ENCODE results near the gene PPP1R12A.

DNA sequence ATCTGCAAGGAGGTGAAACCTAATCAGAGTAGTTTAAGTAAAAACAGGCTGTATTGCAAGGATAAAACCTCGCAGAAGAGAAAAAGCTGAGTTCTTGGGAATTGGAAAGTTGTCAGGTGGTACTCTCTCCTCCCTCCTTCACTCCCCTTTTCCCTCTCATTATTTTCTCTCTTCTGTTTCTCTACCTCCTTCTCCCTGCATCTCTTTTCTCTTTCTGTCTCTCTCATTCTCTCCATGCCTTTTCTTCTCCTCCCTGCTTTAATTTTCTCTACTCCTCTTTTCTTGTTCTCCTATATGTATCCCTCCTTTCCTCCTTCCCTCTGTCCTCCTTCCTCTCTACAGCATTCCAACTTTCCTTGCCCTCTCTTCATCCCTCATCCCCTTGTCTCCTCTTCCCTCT lies 14.2 kb upstream of the PPP1R12A start:
- TF ChIP-seq, protein P1, sequence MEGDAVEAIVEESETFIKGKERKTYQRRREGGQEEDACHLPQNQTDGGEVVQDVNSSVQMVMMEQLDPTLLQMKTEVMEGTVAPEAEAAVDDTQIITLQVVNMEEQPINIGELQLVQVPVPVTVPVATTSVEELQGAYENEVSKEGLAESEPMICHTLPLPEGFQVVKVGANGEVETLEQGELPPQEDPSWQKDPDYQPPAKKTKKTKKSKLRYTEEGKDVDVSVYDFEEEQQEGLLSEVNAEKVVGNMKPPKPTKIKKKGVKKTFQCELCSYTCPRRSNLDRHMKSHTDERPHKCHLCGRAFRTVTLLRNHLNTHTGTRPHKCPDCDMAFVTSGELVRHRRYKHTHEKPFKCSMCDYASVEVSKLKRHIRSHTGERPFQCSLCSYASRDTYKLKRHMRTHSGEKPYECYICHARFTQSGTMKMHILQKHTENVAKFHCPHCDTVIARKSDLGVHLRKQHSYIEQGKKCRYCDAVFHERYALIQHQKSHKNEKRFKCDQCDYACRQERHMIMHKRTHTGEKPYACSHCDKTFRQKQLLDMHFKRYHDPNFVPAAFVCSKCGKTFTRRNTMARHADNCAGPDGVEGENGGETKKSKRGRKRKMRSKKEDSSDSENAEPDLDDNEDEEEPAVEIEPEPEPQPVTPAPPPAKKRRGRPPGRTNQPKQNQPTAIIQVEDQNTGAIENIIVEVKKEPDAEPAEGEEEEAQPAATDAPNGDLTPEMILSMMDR (conservative IDR thresholded peaks at IDR 0.05; ENCODE audit: low read length): no peak
- no peak for TF ChIP-seq EZH2phosphoT487 (IDR thresholded peaks at IDR 0.05; ENCODE audit: borderline replicate concordance, low read depth, low read length)
